HTR-8/SVneo (cell line): Measurements from ENCODE around the gene TTLL13.
A peak's percentile ranks its signal among the peaks of the same experiment; 100 is the strongest.
"Not testable (repeated sequence)": the region's sequence is repeated elsewhere in the genome, so short reads cannot be mapped to it uniquely, and the experiment has no call there.

ENCODE experiments used
- DNase-seq: peaks from one replicate; pipeline ENCODE4 v3.0.0; 2011; ENCODE audit warnings: low spot score, mixed read lengths; ENCODE audit not compliant: insufficient read length
- FAIRE-seq: peaks from 2 replicates; lab custom pipeline; 2011; peaks lifted over from hg19 to GRCh38; lab: Jason Lieb, UNC

TTLL13 gene

GRCh38 chr15:90271459-90272166 is 22.3 kb downstream of the TTLL13 start:
- no peak for FAIRE-seq
- DNase-seq = no peak

GRCh38 chr15:90278467-90278866 is 29.1 kb downstream of the TTLL13 start:
- not testable (repeated sequence) for DNase-seq, FAIRE-seq

- DNase-seq, FAIRE-seq: not testable (repeated sequence)
Measured at GRCh38 chr15:90280743-90281142, 31.4 kb downstream of the TTLL13 start.

GRCh38 chr15:90281637-90282036 is 32.3 kb downstream of the TTLL13 start:
- not testable (repeated sequence) for DNase-seq, FAIRE-seq

GRCh38 chr15:90286678-90287077 is 37.3 kb downstream of the TTLL13 start:
- peak; percentile 47 for DNase-seq
- FAIRE-seq = no peak

GRCh38 chr15:90287101-90287500 is 37.7 kb downstream of the TTLL13 start:
- FAIRE-seq (no peak), DNase-seq (no peak)

- DNase-seq (no peak), FAIRE-seq (no peak)
Measured at GRCh38 chr15:90287946-90288345, 38.6 kb downstream of the TTLL13 start.

GRCh38 chr15:90291679-90292356 is 42.5 kb downstream of the TTLL13 start:
- DNase-seq (peak; percentile 6), FAIRE-seq (no peak)

GRCh38 chr15:90293040-90293810 is 43.9 kb downstream of the TTLL13 start:
- not testable (repeated sequence) for FAIRE-seq
- peak; percentile 28 for DNase-seq

GRCh38 chr15:90294159-90294558 is 44.8 kb downstream of the TTLL13 start:
- no peak for DNase-seq
- FAIRE-seq = no peak

GRCh38 chr15:90294601-90295269 is 45.4 kb downstream of the TTLL13 start:
- FAIRE-seq = no peak
- DNase-seq = no peak

GRCh38 chr15:90295270-90295648 is 45.9 kb downstream of the TTLL13 start:
- FAIRE-seq (no peak), DNase-seq (no peak)

GRCh38 chr15:90296316-90296884 is 47.0 kb downstream of the TTLL13 start:
- FAIRE-seq, DNase-seq: not testable (repeated sequence)

- FAIRE-seq (no peak), DNase-seq (no peak)
Measured at GRCh38 chr15:90297021-90297420, 47.7 kb downstream of the TTLL13 start.

- FAIRE-seq = no peak
Measured at GRCh38 chr15:90300541-90300940, 51.2 kb downstream of the TTLL13 start.

GRCh38 chr15:90300988-90301706 is 51.8 kb downstream of the TTLL13 start:
- no peak for FAIRE-seq
- DNase-seq = peak; percentile 18

More at GRCh38 chr15:90300541-90300940, 51.2 kb downstream of the TTLL13 start:
- no peak for DNase-seq

- no peak for DNase-seq
- FAIRE-seq = no peak
Measured at GRCh38 chr15:90301707-90302300, 52.4 kb downstream of the TTLL13 start.

- FAIRE-seq, DNase-seq: not testable (repeated sequence)
Measured at GRCh38 chr15:90305355-90305754, 56.0 kb downstream of the TTLL13 start.

GRCh38 chr15:90305932-90306331 is 56.6 kb downstream of the TTLL13 start:
- FAIRE-seq (no peak), DNase-seq (no peak)
